GM12873 (cell line): ENCODE data around the gene TPRN.

Source experiments
- TF ChIP-seq, protein P1 (sequence below): IDR thresholded peaks from 2 replicates; pipeline ENCODE4 v1.5.1; 2012; ENCODE audit warnings: low read depth, mild to moderate bottlenecking, moderate library complexity, low read length, control low read depth; ENCODE audit not compliant: insufficient read depth; ENCODE audit errors: missing control alignments

Gene TPRN

GRCh38 chr9:137232510-137232909 is 32.0 kb upstream of the TPRN start:
- TF ChIP-seq, protein P1, sequence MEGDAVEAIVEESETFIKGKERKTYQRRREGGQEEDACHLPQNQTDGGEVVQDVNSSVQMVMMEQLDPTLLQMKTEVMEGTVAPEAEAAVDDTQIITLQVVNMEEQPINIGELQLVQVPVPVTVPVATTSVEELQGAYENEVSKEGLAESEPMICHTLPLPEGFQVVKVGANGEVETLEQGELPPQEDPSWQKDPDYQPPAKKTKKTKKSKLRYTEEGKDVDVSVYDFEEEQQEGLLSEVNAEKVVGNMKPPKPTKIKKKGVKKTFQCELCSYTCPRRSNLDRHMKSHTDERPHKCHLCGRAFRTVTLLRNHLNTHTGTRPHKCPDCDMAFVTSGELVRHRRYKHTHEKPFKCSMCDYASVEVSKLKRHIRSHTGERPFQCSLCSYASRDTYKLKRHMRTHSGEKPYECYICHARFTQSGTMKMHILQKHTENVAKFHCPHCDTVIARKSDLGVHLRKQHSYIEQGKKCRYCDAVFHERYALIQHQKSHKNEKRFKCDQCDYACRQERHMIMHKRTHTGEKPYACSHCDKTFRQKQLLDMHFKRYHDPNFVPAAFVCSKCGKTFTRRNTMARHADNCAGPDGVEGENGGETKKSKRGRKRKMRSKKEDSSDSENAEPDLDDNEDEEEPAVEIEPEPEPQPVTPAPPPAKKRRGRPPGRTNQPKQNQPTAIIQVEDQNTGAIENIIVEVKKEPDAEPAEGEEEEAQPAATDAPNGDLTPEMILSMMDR = no peak

- TF ChIP-seq, protein P1 = no peak
Measured at GRCh38 chr9:137232101-137232500, 31.6 kb upstream of the TPRN start.

DNA sequence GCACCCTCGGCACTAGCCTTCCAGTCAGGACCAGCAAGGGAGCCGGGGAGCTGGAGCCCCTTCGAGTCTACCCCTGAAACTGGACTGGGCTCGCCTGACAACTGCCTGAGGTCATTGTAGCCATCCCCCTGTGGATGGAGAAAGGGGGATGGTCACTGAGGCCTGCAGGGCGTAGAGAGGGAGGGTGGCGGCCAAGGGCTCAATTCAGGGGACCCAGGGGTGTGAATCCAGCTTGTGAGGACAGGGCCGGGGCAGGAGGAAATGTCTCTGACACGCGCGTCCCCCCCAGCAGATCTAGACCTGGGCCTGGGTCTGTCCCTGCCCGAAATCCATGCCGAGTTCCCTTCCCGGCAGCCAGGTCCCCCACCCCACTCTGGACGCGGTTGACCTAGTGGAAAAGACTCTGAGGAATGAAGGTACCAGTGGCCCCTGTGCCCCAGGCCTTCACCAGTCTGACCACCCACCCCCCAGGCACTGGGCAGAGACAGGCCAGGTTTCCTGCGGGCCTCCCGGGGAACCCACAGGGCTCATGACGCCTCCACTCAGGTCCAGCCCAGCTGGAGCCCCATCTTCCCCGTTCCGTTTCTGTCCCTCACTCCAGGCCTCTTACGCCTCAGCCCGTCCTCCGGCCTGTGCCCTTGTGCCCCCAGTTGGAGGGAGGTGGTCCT is 31.0 kb upstream of the TPRN start:
- TF ChIP-seq, protein P1 = no peak

DNA sequence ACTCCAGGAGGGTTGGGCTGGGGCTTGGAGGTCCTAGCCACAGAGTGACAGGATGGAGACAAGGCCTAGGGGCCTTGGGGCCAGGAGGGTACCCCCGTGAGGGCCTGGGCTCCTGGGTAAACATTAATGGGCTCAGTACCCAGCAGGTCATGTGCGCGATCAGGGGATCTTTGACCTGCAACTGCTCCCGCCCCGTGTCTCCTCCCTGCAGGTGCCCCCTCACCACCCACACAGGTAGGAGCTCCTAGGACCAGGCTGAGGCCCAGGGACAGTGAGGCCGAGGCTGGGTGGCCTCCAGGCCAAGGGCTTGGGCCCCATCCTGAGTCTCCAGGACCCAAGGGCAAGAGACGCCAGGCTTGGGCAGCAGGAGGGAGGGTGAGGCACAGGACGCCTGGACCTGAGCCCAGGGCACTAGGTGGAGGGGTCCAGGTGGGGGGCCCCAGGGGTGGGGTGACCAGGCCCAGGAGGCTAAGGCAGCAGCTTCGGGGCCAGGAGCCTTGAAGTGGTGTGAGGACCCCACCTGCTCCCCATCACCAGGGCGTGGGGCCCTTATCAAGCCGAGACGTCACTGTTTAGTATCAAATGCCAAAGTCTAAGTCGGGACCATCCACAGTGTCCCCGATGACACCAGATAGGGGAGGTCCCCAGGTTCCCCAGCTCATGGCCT is 30.3 kb upstream of the TPRN start, which contains the start of gene SLC34A3:
Gene SLC34A3 (plus strand): TSS at position 197 of the 667 bp plus-strand sequence. CDS start 802 bp downstream, outside the sequence.
- TF ChIP-seq, protein P1 = no peak

DNA sequence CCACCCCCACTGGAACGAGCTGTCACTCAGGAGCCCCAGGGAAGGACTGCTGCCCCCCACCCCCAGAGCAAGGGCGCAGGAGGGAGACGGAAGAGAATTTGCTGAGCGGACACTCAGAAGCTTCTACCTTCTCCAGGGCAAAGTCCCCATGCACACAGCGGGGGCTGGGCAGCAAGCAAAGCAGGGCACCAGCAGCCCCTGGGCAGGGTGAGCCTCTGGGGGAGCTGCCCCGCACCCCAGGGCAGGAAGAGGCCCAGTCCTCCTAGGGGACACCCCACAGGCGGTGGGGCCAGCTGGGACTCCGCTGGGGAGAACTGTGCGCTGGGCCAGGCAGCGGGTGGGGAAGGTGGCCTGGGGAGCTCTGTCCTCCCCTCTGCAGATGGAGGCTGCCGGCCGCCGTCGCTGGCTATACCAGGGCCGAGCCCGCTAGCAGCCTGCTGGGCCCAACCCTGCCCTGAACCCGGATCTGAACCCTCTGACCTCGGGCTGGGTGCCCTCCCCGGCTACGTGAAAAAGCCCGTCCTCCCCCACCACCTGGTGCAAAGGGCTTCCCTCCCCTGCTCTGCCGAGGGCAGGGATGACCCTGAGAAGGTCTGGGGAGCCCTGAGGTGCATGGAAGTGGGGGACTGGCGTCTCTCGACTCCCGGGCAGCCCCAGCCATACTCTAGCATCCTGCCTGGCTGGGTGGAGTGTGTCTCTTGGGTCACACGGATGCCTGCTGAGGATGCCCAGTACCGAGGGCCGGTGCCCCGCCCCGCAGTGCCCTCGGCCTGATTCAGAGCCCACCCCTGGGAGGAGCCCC is 29.6 kb upstream of the TPRN start:
- TF ChIP-seq, protein P1 = no peak

GRCh38 chr9:137228968-137229896 is 28.7 kb upstream of the TPRN start:
- TF ChIP-seq, protein P1 = no peak
